Measurements from ENCODE around the gene TRIOBP.

DNA sequence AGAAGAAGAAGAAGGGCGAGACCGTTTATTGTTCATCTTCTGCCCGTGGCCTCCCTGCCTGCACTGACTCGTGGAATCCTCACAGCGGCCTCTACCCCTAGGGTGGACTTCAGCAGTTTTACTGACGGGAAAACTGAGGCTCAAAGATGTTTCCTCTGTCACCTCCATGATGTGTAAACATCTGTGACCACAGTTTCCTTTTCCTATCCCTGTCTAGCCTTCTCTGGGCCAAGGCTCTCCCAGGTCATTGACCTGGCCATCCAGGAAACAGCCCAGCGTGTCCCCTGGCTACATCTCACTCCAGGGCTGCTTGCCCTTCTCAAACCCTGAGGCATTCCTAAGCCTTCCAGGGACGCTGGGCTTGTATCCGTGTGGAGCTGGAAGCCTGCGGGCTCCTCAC, 61.8 kb downstream of the TRIOBP start:
- TF ChIP-seq, protein P1, sequence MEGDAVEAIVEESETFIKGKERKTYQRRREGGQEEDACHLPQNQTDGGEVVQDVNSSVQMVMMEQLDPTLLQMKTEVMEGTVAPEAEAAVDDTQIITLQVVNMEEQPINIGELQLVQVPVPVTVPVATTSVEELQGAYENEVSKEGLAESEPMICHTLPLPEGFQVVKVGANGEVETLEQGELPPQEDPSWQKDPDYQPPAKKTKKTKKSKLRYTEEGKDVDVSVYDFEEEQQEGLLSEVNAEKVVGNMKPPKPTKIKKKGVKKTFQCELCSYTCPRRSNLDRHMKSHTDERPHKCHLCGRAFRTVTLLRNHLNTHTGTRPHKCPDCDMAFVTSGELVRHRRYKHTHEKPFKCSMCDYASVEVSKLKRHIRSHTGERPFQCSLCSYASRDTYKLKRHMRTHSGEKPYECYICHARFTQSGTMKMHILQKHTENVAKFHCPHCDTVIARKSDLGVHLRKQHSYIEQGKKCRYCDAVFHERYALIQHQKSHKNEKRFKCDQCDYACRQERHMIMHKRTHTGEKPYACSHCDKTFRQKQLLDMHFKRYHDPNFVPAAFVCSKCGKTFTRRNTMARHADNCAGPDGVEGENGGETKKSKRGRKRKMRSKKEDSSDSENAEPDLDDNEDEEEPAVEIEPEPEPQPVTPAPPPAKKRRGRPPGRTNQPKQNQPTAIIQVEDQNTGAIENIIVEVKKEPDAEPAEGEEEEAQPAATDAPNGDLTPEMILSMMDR (IDR thresholded peaks at IDR 0.05) = no peak
- no peak for TF ChIP-seq POLR2A (IDR thresholded peaks at IDR 0.05)

Measured in Peyer's patch (tissue), 4 donors.